Astrocyte (in vitro differentiated cells and primary cell): ENCODE results near the gene POGZ. TPM values are rescaled to one million over a fixed set of nuclear protein-coding genes. Genes with fewer than 3 reads are reported as not detected.

Source experiments
- DNase-seq: peaks from one replicate; pipeline ENCODE4 v3.0.0-alpha.2; 2010; ENCODE audit warnings: low read depth
- FAIRE-seq: peaks from 2 replicates; lab custom pipeline; 2011; peaks lifted over from hg19 to GRCh38; lab: Jason Lieb, UNC
- H2AFZ ChIP-seq: 2 replicates; pipeline ENCODE4 v1.6.0; 2012; ENCODE audit warnings: low read depth, low read length, inconsistent platforms
- H3K27ac ChIP-seq: 2 replicates; pipeline ENCODE4 v1.5.1; 2011; ENCODE audit warnings: low read depth, low read length, inconsistent platforms
- H3K27me3 ChIP-seq: 2 replicates; pipeline ENCODE4 v1.6.0; 2011; ENCODE audit warnings: low read length, inconsistent platforms; ENCODE audit not compliant: insufficient read depth
- H3K36me3 ChIP-seq: 2 replicates; pipeline ENCODE4 v1.5.1; 2011; ENCODE audit warnings: low read length, inconsistent platforms; ENCODE audit not compliant: insufficient read depth
- H3K4me1 ChIP-seq: 2 replicates; pipeline ENCODE4 v1.5.1; 2011; ENCODE audit warnings: low read length, inconsistent platforms; ENCODE audit not compliant: insufficient read depth
- H3K4me2 ChIP-seq: 2 replicates; pipeline ENCODE4 v1.6.0; 2012; ENCODE audit warnings: low read length, inconsistent platforms
- H3K4me3 ChIP-seq: 2 replicates; pipeline ENCODE4 v1.5.1; 2011; ENCODE audit warnings: low read depth, mild to moderate bottlenecking, low read length, inconsistent platforms; ENCODE audit not compliant: insufficient read depth
- H3K79me2 ChIP-seq: 2 replicates; pipeline ENCODE4 v1.6.0; 2012; ENCODE audit warnings: mild to moderate bottlenecking, low read length, inconsistent platforms; ENCODE audit not compliant: insufficient read depth
- H3K9ac ChIP-seq: 2 replicates; pipeline ENCODE4 v1.6.0; 2012; ENCODE audit warnings: mild to moderate bottlenecking, low read length, inconsistent platforms
- H3K9me3 ChIP-seq: 2 replicates; pipeline ENCODE4 v1.5.1; 2012; ENCODE audit warnings: low read depth, mild to moderate bottlenecking, low read length, inconsistent platforms; ENCODE audit not compliant: insufficient read depth
- H4K20me1 ChIP-seq: 2 replicates; pipeline ENCODE4 v1.6.0; 2012; ENCODE audit warnings: low read length, inconsistent platforms; ENCODE audit not compliant: insufficient read depth
- H3K27ac Mint-ChIP-seq: one replicate; pipeline ENCODE4 v1.8.0; 2021; ENCODE audit warnings: mild to moderate bottlenecking, mixed read lengths; ENCODE audit not compliant: unreplicated experiment
- H3K27me3 Mint-ChIP-seq: one replicate; pipeline ENCODE4 v1.8.0; 2021; ENCODE audit warnings: low read depth, mixed read lengths; ENCODE audit not compliant: unreplicated experiment
- H3K36me3 Mint-ChIP-seq: one replicate; pipeline ENCODE4 v1.8.0; 2021; ENCODE audit warnings: low read depth, mixed read lengths; ENCODE audit not compliant: unreplicated experiment
- H3K4me1 Mint-ChIP-seq: one replicate; pipeline ENCODE4 v1.8.0; 2021; ENCODE audit warnings: low read depth, mixed read lengths; ENCODE audit not compliant: unreplicated experiment
- H3K4me3 Mint-ChIP-seq: one replicate; pipeline ENCODE4 v1.8.0; 2021; ENCODE audit warnings: mild to moderate bottlenecking, moderate library complexity, mixed read lengths; ENCODE audit not compliant: unreplicated experiment
- H3K9me3 Mint-ChIP-seq: one replicate; pipeline ENCODE4 v1.8.0; 2021; ENCODE audit warnings: mild to moderate bottlenecking, mixed read lengths; ENCODE audit not compliant: unreplicated experiment
- EZH2 ChIP-seq: IDR thresholded peaks from 2 replicates; pipeline ENCODE4 v1.6.1; 2012; ENCODE audit warnings: mild to moderate bottlenecking, low read length, inconsistent platforms; ENCODE audit not compliant: insufficient read depth
- total RNA-seq: library from RNA; stranded (reverse); gene quantifications from 2 replicates; pipeline ENCODE4 v1.2.1, GENCODE V29; 2021
- TF ChIP-seq, protein P1 (sequence below): IDR thresholded peaks from 2 replicates; pipeline ENCODE4 v1.5.1; 2011; ENCODE audit warnings: low read depth, mild to moderate bottlenecking, inconsistent platforms, low read length, moderate library complexity; ENCODE audit not compliant: insufficient read depth

POGZ gene
- total RNA-seq, 1 donor from 2014 or later, result 63.9 TPM

DNA sequence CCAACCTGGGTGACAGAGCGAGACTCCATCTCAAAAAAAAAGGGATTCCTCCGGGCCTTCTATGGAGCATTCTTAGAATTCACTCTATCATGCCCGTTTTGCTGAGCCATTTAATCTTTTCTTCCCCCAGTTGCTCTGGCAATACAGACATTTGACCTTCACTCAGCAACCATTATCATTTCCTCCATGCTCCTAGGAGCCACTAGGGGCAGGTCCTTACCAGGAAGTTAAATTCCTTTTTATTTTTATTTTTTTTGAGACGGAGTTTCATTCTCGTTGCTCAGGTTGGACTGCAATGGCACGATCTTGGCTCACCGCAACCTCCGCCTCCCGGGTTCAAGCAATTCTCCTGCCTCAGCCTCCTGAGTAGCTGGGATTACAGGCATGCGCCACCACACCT lies 42.2 kb upstream of the POGZ start:
- Mint-ChIP-seq H3K36me3 (no peaks in the 10 kb centered on the region), H3K27me3 (peaks cover 11% of the 10 kb centered on the region), H3K4me1 (peaks cover 19% of the 10 kb centered on the region), H3K4me3 (no peak overlapping the region), H3K9me3 (peaks cover 2% of the 10 kb centered on the region), H3K27ac (no peak overlapping the region)
- Histone ChIP-seq H3K9ac (no peak overlapping the region), H2AFZ (no peak overlapping the region), H3K4me2 (no peak overlapping the region), H3K9me3 (no peaks in the 10 kb centered on the region), H4K20me1 (no peaks in the 10 kb centered on the region), H3K27ac (no peak overlapping the region), H3K4me3 (no peak overlapping the region), H3K79me2 (no peaks in the 10 kb centered on the region), H3K36me3 (no peaks in the 10 kb centered on the region), H3K4me1 (peaks cover 4% of the 10 kb centered on the region), H3K27me3 (peaks cover 3% of the 10 kb centered on the region)
- FAIRE-seq, result no peak
- no peak for TF ChIP-seq EZH2
- TF ChIP-seq, protein P1, sequence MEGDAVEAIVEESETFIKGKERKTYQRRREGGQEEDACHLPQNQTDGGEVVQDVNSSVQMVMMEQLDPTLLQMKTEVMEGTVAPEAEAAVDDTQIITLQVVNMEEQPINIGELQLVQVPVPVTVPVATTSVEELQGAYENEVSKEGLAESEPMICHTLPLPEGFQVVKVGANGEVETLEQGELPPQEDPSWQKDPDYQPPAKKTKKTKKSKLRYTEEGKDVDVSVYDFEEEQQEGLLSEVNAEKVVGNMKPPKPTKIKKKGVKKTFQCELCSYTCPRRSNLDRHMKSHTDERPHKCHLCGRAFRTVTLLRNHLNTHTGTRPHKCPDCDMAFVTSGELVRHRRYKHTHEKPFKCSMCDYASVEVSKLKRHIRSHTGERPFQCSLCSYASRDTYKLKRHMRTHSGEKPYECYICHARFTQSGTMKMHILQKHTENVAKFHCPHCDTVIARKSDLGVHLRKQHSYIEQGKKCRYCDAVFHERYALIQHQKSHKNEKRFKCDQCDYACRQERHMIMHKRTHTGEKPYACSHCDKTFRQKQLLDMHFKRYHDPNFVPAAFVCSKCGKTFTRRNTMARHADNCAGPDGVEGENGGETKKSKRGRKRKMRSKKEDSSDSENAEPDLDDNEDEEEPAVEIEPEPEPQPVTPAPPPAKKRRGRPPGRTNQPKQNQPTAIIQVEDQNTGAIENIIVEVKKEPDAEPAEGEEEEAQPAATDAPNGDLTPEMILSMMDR, result peak; percentile 10
- DNase-seq, result no peak

DNA sequence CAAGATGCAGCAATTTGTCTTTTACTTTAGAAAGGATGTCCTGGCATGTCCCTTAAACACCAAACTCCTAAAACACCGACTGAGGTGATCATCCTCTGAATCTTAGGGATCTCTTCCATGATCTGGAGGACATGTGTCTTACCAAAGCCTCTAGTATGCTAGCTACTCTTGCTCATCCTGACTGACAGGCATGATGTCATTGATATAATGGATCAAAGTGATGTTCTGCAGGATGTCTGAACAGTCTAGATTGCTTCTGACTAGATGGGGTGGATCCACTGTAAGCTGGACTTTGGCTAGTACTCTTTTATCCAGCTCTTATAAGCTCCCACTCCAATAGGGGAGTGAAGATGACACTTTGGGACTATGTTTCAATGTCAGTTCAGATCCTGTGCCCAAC lies 40.6 kb upstream of the POGZ start:
- H2AFZ ChIP-seq, result no peak overlapping the region
- no peak overlapping the region for H3K4me3 ChIP-seq
- no peak overlapping the region for H3K27ac ChIP-seq
- H3K4me2 ChIP-seq, result no peak overlapping the region
- H3K9ac ChIP-seq, result no peak overlapping the region
- Mint-ChIP-seq H3K27ac (no peak overlapping the region), H3K4me1 (peaks cover 26% of the 10 kb centered on the region), H3K27me3 (peaks cover 4% of the 10 kb centered on the region), H3K4me3 (no peak overlapping the region), H3K9me3 (peaks cover 2% of the 10 kb centered on the region), H3K36me3 (no peaks in the 10 kb centered on the region)
- H3K4me1 ChIP-seq, result peaks cover 9% of the 10 kb centered on the region
- no peaks in the 10 kb centered on the region for H3K79me2 ChIP-seq
- H3K36me3 ChIP-seq, result no peaks in the 10 kb centered on the region
- H4K20me1 ChIP-seq, result no peaks in the 10 kb centered on the region
- no peak for DNase-seq
- no peak for TF ChIP-seq EZH2
- TF ChIP-seq, protein P1, result no peak
- no peak for FAIRE-seq
- H3K27me3 ChIP-seq, result no peaks in the 10 kb centered on the region
- H3K9me3 ChIP-seq, result no peaks in the 10 kb centered on the region

DNA sequence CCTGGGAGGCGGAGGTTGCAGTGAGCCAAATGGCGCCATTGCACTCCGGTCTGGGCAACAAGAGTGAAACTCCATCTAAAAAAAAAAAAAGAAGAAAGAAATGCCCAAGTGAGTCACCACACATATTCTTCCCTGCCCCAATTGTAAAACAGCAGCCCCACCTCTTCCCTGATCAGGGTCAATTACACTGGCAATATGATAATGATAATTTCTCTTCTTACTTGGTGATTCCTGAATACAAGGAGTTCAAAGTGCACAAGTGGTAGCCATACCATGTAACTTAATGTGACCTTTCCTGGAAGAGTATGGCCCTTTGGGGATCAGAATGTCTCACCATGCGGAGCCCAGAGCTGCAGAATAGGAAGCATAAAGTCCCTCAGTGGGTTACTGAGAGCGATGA lies 40.1 kb upstream of the POGZ start:
- Histone ChIP-seq H3K9ac (no peak overlapping the region), H3K36me3 (no peaks in the 10 kb centered on the region), H3K79me2 (no peaks in the 10 kb centered on the region), H3K27me3 (no peaks in the 10 kb centered on the region), H3K4me1 (peaks cover 15% of the 10 kb centered on the region), H3K9me3 (no peaks in the 10 kb centered on the region), H4K20me1 (no peaks in the 10 kb centered on the region), H2AFZ (no peak overlapping the region), H3K27ac (no peak overlapping the region), H3K4me3 (no peak overlapping the region), H3K4me2 (no peak overlapping the region)
- Mint-ChIP-seq H3K4me3 (no peak overlapping the region), H3K27me3 (peaks cover 4% of the 10 kb centered on the region), H3K9me3 (peaks cover 2% of the 10 kb centered on the region), H3K4me1 (peaks cover 26% of the 10 kb centered on the region), H3K27ac (no peak overlapping the region), H3K36me3 (no peaks in the 10 kb centered on the region)
- TF ChIP-seq EZH2, result no peak
- TF ChIP-seq, protein P1, result no peak
- no peak for DNase-seq
- no peak for FAIRE-seq
